GM23338 (cell line): ENCODE measurements around the gene FGD4.

Experiments
- CREB1 ChIP-seq: fragments of 250-450 bp; sonication (Bioruptor Pico); IDR thresholded peaks from 2 replicates; pipeline ENCODE4 v1.5.0; 2020; ENCODE audit warnings: low read depth, mild to moderate bottlenecking, moderate library complexity
- CTCF ChIP-seq, 2 experiments: fragments of 200-600 bp in 1 of 2; sonication (generic) in 1 of 2; conservative IDR thresholded peaks; 2 replicates each; pipeline versions ENCODE4 v1.5.1 to v1.6.1; 2016 to 2017; ENCODE audit warnings: antibody characterized with exemption in 2 of 2, low read depth in 2 of 2, mild to moderate bottlenecking in 2 of 2, moderate library complexity in 1 of 2
- EZH2 ChIP-seq: fragments of 200-600 bp; sonication (generic); IDR thresholded peaks from one replicate; pipeline ENCODE4 v1.8.0; 2017; ENCODE audit warnings: antibody characterized with exemption, mild to moderate bottlenecking, low read depth; ENCODE audit not compliant: unreplicated experiment
- EZH2phosphoT487 ChIP-seq: fragments of 200-600 bp; sonication (generic); IDR thresholded peaks from one replicate; pipeline ENCODE4 v1.8.1; 2018; ENCODE audit warnings: antibody characterized with exemption; ENCODE audit not compliant: unreplicated experiment
- JUNB ChIP-seq: IDR thresholded peaks from one replicate; pipeline ENCODE4 v1.6.1; 2016; ENCODE audit warnings: antibody characterized with exemption; ENCODE audit not compliant: unreplicated experiment
- POLR2AphosphoS5 ChIP-seq: IDR thresholded peaks from 2 replicates; pipeline ENCODE4 v1.6.1; 2016; ENCODE audit warnings: antibody characterized with exemption, low read depth
- STAT1 ChIP-seq: IDR thresholded peaks from one replicate; pipeline ENCODE4 v1.6.1; 2016; ENCODE audit warnings: antibody characterized with exemption; ENCODE audit not compliant: unreplicated experiment
- ZNF331 ChIP-seq: fragments of 250-450 bp; sonication (Bioruptor Pico); IDR thresholded peaks from 2 replicates; pipeline ENCODE4 v1.5.0; 2020; ENCODE audit warnings: low read depth, mild to moderate bottlenecking, moderate library complexity
- TF ChIP-seq, protein P1 (sequence below): IDR thresholded peaks from one replicate; pipeline ENCODE4 v1.6.1; 2018; ENCODE audit warnings: antibody characterized with exemption; ENCODE audit not compliant: unreplicated experiment
- TF ChIP-seq, protein P2 (sequence below): fragments of 250-450 bp; sonication (Bioruptor Pico); IDR thresholded peaks from 2 replicates; pipeline ENCODE4 v1.5.0; 2020; ENCODE audit warnings: mild to moderate bottlenecking, moderate library complexity
- TF ChIP-seq, protein P3 (sequence below): IDR thresholded peaks from 2 replicates; pipeline ENCODE4 v1.6.1; 2016; ENCODE audit warnings: antibody characterized with exemption

- no peak for TF ChIP-seq ZNF331
- no peak for TF ChIP-seq CTCF (conservative IDR thresholded peaks at IDR 0.05; ENCODE audit: low read depth in 2 of 2)
- TF ChIP-seq, protein P1, sequence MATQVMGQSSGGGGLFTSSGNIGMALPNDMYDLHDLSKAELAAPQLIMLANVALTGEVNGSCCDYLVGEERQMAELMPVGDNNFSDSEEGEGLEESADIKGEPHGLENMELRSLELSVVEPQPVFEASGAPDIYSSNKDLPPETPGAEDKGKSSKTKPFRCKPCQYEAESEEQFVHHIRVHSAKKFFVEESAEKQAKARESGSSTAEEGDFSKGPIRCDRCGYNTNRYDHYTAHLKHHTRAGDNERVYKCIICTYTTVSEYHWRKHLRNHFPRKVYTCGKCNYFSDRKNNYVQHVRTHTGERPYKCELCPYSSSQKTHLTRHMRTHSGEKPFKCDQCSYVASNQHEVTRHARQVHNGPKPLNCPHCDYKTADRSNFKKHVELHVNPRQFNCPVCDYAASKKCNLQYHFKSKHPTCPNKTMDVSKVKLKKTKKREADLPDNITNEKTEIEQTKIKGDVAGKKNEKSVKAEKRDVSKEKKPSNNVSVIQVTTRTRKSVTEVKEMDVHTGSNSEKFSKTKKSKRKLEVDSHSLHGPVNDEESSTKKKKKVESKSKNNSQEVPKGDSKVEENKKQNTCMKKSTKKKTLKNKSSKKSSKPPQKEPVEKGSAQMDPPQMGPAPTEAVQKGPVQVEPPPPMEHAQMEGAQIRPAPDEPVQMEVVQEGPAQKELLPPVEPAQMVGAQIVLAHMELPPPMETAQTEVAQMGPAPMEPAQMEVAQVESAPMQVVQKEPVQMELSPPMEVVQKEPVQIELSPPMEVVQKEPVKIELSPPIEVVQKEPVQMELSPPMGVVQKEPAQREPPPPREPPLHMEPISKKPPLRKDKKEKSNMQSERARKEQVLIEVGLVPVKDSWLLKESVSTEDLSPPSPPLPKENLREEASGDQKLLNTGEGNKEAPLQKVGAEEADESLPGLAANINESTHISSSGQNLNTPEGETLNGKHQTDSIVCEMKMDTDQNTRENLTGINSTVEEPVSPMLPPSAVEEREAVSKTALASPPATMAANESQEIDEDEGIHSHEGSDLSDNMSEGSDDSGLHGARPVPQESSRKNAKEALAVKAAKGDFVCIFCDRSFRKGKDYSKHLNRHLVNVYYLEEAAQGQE: no peak
- TF ChIP-seq EZH2: no peak
- TF ChIP-seq POLR2AphosphoS5: no peak
- no peak for TF ChIP-seq JUNB
- TF ChIP-seq EZH2phosphoT487: no peak
- TF ChIP-seq, protein P2, sequence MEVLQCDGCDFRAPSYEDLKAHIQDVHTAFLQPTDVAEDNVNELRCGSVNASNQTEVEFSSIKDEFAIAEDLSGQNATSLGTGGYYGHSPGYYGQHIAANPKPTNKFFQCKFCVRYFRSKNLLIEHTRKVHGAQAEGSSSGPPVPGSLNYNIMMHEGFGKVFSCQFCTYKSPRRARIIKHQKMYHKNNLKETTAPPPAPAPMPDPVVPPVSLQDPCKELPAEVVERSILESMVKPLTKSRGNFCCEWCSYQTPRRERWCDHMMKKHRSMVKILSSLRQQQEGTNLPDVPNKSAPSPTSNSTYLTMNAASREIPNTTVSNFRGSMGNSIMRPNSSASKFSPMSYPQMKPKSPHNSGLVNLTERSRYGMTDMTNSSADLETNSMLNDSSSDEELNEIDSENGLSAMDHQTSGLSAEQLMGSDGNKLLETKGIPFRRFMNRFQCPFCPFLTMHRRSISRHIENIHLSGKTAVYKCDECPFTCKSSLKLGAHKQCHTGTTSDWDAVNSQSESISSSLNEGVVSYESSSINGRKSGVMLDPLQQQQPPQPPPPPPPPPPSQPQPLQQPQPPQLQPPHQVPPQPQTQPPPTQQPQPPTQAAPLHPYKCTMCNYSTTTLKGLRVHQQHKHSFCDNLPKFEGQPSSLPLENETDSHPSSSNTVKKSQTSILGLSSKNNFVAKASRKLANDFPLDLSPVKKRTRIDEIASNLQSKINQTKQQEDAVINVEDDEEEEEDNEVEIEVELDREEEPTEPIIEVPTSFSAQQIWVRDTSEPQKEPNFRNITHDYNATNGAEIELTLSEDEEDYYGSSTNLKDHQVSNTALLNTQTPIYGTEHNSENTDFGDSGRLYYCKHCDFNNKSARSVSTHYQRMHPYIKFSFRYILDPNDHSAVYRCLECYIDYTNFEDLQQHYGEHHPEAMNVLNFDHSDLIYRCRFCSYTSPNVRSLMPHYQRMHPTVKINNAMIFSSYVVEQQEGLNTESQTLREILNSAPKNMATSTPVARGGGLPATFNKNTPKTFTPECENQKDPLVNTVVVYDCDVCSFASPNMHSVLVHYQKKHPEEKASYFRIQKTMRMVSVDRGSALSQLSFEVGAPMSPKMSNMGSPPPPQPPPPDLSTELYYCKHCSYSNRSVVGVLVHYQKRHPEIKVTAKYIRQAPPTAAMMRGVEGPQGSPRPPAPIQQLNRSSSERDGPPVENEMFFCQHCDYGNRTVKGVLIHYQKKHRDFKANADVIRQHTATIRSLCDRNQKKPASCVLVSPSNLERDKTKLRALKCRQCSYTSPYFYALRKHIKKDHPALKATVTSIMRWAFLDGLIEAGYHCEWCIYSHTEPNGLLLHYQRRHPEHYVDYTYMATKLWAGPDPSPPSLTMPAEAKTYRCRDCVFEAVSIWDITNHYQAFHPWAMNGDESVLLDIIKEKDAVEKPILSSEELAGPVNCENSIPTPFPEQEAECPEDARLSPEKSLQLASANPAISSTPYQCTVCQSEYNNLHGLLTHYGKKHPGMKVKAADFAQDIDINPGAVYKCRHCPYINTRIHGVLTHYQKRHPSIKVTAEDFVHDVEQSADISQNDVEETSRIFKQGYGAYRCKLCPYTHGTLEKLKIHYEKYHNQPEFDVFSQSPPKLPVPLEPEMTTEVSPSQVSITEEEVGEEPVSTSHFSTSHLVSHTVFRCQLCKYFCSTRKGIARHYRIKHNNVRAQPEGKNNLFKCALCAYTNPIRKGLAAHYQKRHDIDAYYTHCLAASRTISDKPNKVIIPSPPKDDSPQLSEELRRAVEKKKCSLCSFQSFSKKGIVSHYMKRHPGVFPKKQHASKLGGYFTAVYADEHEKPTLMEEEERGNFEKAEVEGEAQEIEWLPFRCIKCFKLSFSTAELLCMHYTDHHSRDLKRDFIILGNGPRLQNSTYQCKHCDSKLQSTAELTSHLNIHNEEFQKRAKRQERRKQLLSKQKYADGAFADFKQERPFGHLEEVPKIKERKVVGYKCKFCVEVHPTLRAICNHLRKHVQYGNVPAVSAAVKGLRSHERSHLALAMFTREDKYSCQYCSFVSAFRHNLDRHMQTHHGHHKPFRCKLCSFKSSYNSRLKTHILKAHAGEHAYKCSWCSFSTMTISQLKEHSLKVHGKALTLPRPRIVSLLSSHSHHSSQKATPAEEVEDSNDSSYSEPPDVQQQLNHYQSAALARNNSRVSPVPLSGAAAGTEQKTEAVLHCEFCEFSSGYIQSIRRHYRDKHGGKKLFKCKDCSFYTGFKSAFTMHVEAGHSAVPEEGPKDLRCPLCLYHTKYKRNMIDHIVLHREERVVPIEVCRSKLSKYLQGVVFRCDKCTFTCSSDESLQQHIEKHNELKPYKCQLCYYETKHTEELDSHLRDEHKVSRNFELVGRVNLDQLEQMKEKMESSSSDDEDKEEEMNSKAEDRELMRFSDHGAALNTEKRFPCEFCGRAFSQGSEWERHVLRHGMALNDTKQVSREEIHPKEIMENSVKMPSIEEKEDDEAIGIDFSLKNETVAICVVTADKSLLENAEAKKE (CRISPR knock-in tag): no peak
- no peak for TF ChIP-seq CREB1 (CRISPR knock-in tag)
- no peak for TF ChIP-seq STAT1
- TF ChIP-seq, protein P3, sequence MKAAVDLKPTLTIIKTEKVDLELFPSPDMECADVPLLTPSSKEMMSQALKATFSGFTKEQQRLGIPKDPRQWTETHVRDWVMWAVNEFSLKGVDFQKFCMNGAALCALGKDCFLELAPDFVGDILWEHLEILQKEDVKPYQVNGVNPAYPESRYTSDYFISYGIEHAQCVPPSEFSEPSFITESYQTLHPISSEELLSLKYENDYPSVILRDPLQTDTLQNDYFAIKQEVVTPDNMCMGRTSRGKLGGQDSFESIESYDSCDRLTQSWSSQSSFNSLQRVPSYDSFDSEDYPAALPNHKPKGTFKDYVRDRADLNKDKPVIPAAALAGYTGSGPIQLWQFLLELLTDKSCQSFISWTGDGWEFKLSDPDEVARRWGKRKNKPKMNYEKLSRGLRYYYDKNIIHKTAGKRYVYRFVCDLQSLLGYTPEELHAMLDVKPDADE: no peak
Observed at GRCh38 chr12:32534698-32535097, 135.3 kb downstream of the FGD4 start.
